ENCODE data around the gene BAD. TPM values are rescaled to one million over a fixed set of nuclear protein-coding genes. Genes with fewer than 3 reads are reported as not detected.
"Not testable (repeated sequence)": the region's sequence is repeated elsewhere in the genome, so short reads cannot be mapped to it uniquely, and the experiment has no call there.

BAD gene
- polyA plus RNA-seq, 3 donors: 40.5 to 115 (median 70.6) TPM

DNA sequence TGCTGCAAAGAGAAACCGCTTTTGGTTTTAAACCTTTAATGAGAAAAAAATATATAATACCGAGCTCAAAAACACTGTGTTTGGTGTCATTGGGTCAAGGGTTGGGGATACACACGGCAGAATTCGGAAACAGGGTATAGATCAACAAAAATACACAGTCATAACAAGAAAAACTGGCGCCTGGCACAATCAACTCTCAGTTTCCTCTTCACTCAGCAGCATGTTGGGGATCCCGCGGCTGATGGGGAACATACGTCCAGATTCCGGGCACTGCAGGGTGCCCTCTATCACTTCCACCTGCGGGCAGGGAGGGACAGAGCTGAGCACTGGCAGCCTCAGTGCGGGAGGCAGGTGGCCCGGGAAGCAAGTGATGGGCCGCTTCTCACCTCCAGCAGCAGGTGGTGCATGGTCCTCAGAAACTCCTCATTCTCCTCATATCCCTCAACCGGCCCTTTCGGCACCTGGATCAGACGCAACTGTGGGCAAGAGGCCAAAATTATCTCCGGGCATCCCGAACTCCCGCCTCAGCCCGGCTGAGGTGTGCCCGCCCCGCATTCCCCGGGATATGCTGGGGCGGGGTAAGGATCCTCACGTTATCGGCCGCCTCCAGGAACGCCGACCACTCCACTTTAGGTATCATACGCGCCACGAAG lies 32.3 kb upstream of the BAD start:
- 5 to 7% (median 6%) methylated on average over 32 of the region's 32 CpGs for WGBS, 3 donors
- peak overlapping the region; percentile 63 for H3K27ac ChIP-seq (ENCODE audit: low read depth, low read length)

- not testable (repeated sequence) for H3K27ac ChIP-seq (ENCODE audit: low read depth, low read length)
- WGBS, 3 donors: 74 to 83% (median 82%) methylated on average over 23 to 25 of the region's 25 CpGs
Measured at GRCh38 chr11:64315667-64316526, 31.4 kb upstream of the BAD start.

GRCh38 chr11:64314805-64315561 lies 30.5 kb upstream of the BAD start:
- WGBS, 3 donors: 82 to 93% (median 87%) methylated on average over 24 of the region's 24 CpGs
- H3K27ac ChIP-seq (ENCODE audit: low read depth, low read length): no peak overlapping the region

- 55 to 84% (median 84%) methylated on average over 15 to 19 of the region's 19 CpGs for WGBS, 3 donors
Measured at GRCh38 chr11:64314146-64314804, 29.8 kb upstream of the BAD start.

DNA sequence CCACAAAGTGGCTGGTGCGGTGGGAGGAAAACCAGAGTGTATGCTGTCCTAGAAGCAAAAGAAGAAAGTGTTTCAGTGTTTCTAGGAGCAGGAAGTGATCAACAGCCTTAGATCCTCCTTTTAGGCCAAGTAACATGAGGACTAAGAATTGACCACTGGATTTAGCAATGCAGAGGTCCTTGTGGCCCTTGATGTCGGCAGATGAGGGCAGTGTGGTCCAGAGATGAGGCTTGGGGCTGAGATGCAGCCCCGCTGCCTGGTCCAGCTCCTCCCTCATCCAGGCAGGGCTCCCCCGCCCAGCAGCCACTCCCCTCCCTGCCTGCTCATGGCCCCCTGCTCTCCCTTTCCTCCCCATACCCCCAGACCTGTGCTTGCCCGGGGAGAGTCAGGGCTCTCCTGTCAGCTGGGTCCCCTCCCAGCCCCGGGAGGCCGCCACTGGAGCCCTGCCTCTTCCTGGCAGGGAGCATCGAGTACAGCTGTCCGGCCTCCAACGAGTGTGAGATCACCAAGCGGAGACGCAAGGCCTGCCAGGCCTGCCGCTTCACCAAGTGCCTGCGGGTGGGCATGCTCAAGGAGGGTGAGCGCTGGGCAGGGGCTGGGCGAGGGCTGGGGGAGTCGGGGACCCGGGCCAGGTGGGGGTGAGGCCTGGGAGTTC lies 29.2 kb upstream of the BAD start:
- WGBS, 3 donors: 61 to 75% (median 67%) methylated on average over 18 of the region's 18 CpGs
- peak overlapping the region; percentile 54 for H3K27ac ChIP-seq (ENCODE audit: low read depth, low read length)

More at GRCh38 chr11:64314146-64314804, 29.8 kb upstream of the BAD start:
- peak overlapping the region; percentile 54 for H3K27ac ChIP-seq (ENCODE audit: low read depth, low read length)

- H3K27ac ChIP-seq (ENCODE audit: low read depth, low read length): peak overlapping the region; percentile 15
- 88 to 98% (median 89%) methylated on average over 10 of the region's 10 CpGs for WGBS, 3 donors
Measured at GRCh38 chr11:64312947-64313346, 28.5 kb upstream of the BAD start.

DNA sequence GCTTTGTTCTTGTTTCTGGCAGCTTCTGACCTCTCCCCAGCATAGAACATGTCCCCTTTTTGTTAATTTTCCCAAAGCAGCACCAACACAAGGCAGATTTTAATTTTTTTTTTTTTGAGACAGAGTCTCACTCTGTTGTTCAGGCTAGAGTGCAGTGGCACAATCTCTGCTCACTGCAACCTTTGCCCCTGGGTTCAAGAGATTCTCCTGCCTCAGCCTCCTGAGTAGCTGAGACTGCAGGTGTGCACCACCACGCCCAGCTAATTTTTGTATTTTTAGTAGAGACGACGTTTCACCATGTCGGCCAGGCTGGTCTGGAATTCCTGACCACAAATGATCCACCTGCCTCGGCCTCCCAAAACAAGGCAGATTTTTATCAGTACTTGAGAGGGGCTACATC lies 23.3 kb upstream of the BAD start:
- H3K27ac ChIP-seq (ENCODE audit: low read depth, low read length): not testable (repeated sequence)
- WGBS, 3 donors: 93 to 95% (median 94%) methylated on average over 5 of the region's 5 CpGs

- H3K27ac ChIP-seq (ENCODE audit: low read depth, low read length): no peak overlapping the region
- WGBS, 3 donors: 58 to 74% (median 74%) methylated on average over 15 of the region's 15 CpGs
Measured at GRCh38 chr11:64306876-64307622, 22.6 kb upstream of the BAD start.

- whole genome bisulfite sequencing, 3 donors: 17 to 31% (median 23%) methylated on average over 8 to 9 of the region's 9 CpGs
Measured at GRCh38 chr11:64306563-64306875, 22.1 kb upstream of the BAD start.

GRCh38 chr11:64305691-64306562 lies 21.5 kb upstream of the BAD start:
- WGBS, 3 donors: 1 to 2% (median 1%) methylated on average over 51 to 71 of the region's 71 CpGs
- peak overlapping the region; percentile 59 for H3K27ac ChIP-seq (ENCODE audit: low read depth, low read length)

More at GRCh38 chr11:64306563-64306875, 22.1 kb upstream of the BAD start:
- H3K27ac ChIP-seq (ENCODE audit: low read depth, low read length): no peak overlapping the region

- peak within 1 kb of the TSS; percentile 59 for H3K27ac ChIP-seq (ENCODE audit: low read depth, low read length)
- 0 to 1% (median 0%) methylated on average over 52 to 81 of the region's 81 CpGs for WGBS, 3 donors
Measured at GRCh38 chr11:64305075-64305690, 20.7 kb upstream of the BAD start, which contains the start of gene ESRRA. Gene ESRRA, plus strand, starts transcription at chr11:64305524. Its CDS starts 1,656 bp downstream, at chr11:64307180.

GRCh38 chr11:64304316-64305072 lies 20.0 kb upstream of the BAD start:
- 1% methylated on average over 46 of the region's 46 CpGs for WGBS, 3 donors
- H3K27ac ChIP-seq (ENCODE audit: low read depth, low read length): peak overlapping the region; percentile 44

- 51 to 67% (median 54%) methylated on average over 5 of the region's 5 CpGs for WGBS, 3 donors
- H3K27ac ChIP-seq (ENCODE audit: low read depth, low read length): peak overlapping the region; percentile 44
Measured at GRCh38 chr11:64304032-64304315, 19.5 kb upstream of the BAD start.

DNA sequence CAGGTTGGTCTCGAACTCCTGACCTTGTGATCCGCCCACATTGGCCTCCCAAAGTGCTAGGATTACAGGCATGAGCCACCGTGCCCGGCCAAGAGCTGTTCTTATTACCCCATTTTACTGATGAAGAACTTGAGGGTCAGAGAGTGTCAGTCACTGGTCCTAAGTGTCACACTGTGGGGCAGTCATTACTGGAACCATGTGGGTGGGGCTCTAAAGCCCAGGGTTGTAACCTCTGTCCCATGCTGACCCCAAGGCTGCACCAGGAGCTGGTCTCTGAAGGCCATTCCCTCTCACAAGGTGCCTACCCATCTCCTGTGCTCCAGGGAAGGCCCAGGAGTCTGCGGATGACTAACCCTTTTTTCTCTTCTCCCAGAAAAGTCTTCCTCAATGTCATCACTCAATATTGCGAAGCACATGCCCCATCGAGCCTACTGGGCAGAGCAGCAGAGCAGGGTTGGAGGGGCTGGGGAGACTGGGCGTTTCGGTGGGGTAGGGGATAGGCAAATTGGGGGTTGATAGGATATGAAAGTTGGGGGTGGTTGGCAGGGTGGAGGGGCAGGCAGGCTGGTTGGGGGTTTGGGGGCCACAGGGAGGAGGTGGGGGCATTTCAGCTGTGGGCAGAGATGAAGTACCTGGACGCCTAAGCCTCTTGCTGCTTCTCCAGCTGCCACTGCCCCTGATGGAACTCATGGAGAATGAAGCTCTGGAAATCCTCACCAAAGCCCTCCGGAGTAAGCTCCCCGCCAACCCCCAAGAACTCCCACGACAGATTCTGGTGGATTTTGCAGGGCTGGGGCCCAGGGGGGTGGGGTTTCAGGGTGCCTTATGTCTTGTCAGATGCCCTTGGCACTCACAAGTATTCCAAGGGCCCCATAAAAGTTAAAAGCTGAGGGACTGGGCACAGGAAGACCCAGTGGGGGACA lies 18.9 kb upstream of the BAD start:
- H3K27ac ChIP-seq (ENCODE audit: low read depth, low read length): no peak overlapping the region
- WGBS, 3 donors: 78 to 82% (median 82%) methylated on average over 13 of the region's 13 CpGs

Data from adipose tissue (tissue), 3 donors.